Fibroblast of peridontal ligament (primary cell): ENCODE data around the gene MRM2.
A peak's percentile ranks its signal among the peaks of the same experiment; 100 is the strongest.

Source experiments
- DNase-seq: peaks from one replicate; pipeline ENCODE4 v3.0.0-alpha.2; 2010; ENCODE audit errors: extremely low read depth

The MRM2 gene

DNA sequence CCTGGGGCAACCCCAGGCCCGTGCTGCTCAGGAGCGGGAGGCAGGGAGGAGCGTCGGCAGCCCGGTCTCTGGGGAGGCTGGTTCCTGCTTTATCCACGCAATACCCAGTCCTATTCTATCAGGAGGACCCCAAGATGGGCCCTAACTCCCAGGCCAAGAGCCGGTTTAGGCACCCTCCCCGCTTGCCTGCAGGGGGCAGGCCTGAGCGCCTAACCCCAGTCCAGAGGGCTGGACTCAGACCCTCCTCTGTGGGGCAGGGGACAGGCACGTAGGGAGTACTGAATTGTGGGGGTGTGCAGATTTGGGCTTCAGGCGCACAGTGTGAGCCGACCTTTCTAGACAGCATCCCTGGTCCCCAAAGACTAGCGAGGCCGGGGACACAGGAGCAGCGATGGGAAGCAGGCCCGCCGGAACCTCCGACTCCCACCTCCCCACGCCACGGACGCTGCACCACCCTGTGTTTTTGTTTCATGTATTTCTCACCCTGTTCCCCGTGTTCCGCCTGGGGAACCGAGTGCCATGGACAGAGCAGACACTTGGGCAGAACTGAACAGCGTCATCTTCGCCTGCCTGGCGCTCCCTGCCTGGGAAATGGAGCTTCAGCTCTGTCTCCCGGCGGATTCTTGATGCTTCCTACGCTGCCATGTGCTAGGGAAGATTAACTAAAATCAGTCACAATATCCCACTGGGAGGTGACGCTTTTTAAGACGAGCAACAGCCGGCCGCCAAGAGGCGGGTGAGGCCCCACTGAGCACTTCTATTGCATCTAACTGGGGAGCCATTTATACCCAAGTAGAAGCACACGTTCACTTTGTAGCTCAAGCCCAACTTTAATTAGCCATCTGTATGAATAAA, 5.4 kb upstream of the MRM2 start:
- no peak for DNase-seq

DNA sequence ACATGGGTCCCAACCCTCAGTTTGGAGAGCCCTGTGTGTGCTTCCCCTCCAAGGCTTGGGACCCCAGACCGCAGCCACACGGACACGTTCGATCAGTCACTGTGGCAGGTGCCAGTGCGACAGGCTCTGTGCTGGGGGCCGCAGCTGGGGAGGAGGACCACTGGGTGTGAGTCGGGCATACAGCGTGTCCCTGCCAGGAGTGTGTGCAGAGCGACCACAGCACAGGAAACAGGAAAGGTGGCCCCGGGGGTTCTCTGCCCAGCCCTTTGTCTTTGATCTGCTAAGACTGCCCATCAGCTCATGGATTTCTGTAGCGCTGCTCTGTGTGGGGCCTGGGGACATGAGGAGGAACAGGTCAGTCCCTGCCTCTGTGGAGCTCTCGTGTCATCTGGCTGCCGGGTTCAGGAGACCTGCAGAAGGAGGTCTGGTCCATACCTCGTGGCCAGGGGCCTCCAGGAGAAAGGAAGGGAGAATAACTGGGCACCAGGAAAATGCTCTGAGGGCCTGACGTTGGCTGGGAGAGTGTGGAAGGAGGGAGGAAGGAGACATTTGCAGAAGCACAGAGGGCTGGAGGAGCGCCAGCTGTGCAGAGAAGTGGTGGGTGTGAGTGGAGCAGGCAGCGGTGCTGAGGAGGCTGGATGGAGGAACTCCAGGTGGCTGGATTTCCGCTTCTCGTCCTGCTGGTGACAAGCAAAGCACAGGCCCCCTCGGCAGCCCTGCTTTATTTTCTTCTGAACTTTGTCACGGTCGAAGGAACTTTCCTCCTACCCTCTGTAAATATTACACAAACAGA, 4.1 kb upstream of the MRM2 start:
- DNase-seq: no peak

DNA sequence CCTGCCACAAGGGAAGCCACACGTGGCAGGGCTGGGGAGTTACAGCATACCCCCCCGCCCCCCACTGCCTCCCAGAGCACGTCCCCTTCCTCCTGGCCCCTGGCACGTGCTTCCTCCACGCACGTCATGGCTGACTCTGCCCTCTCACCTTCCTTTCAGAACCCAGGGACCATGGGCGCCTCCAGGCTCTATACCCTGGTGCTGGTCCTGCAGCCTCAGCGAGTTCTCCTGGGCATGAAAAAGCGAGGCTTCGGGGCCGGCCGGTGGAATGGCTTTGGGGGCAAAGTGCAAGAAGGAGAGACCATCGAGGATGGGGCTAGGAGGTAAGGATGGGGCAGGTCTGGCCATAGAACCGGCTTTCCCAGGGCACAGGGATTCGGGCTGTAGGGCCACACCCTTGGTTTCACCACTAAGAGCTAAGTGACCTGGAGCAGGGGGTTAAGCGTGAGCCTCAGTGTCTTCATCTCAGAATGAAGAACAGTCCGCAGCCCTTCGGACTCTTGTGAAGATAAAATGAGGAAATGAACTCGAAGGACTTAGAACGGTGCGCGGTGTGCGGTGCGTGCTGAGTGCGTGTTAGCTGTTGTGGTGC, 2.5 kb upstream of the MRM2 start:
- no peak for DNase-seq

DNA sequence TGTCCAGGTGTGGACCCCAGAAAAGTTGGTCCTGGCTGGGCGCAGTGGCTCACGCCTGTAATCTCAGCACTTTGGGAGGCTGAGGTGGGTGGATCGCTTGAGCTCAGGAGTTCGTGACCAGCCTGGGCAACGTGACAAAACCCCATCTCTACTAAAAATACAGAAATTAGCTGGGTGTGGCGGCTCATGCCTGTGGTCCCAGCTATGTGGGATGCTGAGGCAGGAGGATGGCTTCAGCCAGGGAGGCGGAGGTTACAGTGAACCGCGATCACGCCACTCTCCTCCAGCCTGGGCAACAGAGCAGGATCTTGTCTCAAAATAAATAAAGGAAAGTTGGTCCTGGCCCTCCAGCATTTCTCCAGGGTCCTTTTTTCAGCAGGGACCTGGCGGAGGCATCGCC, 1.5 kb upstream of the MRM2 start:
- peak; percentile 55 for DNase-seq

DNA sequence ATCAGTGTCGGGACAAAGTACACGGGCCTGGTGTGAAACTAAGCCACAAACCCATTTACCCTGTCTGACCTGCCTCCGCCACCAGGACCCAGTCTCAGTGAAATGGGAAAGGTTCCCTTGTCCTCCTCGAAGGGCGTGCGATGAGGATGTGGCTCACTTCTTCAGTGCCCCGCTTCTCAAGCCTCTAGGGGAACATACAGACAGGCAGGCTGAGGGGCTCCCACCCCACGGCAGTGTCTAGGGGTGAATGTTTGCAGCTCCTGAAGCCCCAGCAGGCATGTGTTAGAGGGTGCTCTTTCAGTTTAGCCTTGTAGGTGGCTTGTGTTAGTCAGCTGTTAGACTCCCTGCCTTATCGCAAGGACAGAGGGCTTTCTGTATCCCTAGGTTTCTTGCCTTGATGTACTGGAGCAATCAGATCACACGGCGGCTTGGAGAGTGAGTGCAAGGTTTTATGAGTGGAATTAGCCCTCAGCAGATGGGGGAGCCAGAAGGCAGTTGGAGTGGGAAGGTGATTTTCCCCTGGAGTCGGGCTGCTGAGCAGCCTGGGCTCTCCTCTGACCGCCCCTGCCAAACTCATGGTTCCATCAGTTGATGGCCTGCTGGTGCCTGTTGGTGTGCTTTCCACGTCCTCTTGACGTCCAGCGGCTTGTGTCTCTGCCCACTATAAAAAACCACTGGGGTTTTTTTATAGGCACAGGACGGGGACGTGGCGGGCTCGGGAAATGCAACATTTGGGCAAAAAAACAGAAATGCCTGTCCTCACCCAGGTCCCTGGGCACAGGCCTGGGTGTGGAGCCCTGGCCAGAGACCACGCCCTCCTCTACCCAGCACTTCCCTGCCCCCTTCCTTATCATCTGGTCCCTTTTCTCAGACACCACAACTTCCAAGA, 780 bp upstream of the MRM2 start:
- peak; percentile 21 for DNase-seq

DNA sequence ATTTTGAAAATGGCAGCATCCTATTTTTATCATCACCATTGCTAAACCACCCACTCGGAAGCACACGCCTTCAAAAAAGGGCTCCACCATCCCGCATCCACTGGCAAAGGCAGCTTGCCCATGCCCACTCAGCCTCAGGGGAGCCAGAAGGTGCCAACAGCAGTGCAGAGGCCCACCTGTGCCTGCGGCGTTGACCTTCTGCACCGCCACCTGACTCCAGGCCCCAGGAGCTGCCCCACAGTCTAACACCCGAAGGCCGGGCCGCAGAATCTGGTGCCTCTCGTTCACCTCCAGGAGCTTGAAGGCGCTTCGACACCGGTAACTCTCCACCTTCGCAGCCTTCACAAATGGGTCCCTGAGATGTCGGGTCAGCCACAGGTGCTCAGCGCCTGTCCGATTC, 2.8 kb downstream of the MRM2 start:
- DNase-seq: no peak

DNA sequence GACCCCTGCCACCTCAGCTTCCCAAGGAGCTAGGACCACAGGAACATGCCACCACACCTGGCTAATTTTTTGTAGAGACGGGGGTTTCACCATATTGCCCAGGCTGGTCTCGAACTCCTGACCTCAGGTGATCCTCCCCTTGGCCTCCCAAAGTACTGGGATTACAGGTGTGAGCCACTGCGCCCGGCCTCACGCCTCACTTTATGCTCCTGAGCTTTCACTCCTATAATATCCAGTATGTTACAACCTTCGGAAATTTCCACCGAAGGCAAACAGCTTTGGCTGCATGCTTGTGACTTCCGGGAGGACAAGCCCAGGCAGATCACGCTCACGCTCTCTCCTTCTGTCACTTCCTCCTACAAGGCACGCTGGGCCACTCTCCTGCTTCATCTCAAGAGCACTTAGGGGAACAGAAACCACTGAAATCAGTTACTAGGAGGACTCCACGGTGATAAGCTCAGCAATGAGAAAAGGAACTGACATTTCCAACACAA, 4.8 kb downstream of the MRM2 start:
- DNase-seq: no peak

DNA sequence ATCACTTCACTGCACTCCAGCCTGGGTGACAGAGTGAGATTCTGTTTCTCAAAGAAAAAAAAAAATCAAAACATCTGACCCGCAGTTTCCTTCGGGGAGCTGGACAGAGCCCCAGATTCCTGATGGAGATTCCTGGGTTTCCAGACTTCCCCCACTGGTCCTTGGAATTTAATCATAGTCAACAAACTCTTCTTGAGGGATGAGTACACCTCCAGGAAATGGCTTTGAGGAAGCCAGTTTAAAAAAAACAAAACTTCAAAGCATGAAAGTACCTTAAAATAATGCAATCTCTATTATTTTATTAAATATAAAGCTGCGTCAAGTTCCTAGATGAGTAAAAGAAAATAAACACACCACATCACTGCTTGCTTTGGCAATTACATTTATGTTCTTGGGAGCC, 8.1 kb downstream of the MRM2 start:
- DNase-seq: peak; percentile 16

DNA sequence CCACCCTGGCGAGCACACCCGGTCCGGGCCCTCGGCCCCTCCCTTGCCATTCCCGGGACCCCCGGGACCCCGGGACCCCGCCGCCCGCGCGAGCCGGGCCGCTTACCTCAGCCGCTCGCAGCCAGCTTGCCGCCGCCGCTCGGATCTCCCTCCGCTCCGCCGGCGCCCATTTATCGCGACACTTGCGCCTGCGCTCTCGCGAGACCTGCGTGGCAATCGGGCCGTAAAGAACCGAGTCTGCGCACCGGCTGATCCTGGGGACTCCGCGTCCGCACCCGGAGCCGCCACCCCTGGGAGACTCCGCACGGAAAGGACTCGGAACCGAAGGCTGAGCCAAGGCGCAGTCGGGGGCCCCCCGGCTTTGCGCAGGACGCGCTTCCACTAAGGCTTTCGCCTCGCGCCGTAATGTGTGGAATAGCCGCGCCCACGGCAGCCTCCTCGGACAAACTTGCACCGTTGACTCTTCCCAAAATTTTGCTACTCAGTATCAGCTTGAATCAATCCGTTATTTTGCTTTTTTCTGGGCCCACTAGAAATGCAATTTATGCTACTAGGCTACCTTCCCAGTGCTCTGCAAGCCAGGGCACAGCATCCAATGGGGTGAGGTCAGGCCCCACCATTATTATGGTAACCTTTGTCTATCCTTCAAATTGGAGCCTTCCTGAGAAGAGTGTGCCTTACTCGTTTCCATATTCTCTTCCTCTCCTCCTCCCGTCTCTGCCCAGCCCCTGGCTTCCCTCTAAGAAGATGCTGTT, 9.1 kb downstream of the MRM2 start, which contains the start of gene MAD1L1:
TSS of gene MAD1L1 (minus strand) at position 180 of the 755 bp plus-strand sequence. CDS start 2,812 bp downstream, outside the sequence.
- DNase-seq: peak; percentile 88

DNA sequence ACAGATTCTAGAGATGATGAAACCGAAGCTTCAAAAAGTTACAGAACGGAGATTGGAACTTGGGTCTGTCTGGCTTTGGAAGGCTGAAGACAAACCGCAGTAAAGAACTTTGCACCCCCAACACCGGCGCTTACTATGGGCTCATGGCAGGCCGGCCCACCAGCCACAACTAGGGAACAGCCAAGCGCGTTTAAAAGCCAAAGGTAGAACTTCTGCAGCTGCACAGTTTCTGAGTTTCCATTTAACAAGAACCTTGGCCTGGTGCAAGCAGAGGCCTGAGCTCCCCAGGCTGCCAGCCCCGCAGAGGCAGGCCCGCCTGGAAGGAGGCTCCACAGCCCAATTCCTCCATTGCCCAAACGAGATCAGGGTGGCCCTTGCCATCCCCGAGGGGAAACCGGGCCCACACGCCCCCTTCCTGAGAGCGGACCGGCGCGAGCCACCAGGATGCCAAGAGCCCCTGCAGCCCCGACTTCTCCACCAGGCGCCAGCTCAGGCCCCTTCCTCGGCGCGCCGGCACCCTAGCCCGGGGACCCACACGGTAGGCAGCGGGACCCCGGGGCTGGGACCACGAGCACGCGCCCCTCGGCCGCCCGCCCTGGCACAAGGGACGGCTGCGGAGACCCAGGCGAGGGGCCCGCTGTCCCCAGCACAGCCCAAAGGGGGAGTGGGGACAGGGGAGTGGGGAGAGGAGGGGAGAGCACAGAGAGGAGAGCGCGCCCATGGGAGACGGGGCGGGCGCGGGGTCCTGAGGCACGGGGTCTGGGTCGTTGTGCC, 9.8 kb downstream of the MRM2 start:
- peak; percentile 10 for DNase-seq

DNA sequence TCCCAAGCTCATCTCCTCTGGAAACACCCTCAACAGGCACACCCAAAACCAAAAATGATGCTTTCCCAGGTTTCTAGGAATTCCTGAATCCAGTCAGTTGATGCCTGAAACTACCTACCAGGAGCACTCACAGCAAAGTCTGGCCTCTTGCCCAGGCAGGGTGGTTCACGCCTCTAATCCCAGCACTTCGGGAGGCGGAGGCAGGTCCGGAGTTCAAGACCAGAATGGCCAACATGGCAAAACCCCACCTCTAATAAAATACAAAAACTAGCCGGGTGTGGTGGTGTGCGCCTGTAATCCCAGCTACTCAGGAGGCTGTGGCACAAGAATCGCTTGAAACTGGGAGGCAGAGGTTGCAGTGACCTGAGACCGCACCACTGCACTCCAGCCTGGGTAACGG, 11.1 kb downstream of the MRM2 start:
- DNase-seq: no peak

DNA sequence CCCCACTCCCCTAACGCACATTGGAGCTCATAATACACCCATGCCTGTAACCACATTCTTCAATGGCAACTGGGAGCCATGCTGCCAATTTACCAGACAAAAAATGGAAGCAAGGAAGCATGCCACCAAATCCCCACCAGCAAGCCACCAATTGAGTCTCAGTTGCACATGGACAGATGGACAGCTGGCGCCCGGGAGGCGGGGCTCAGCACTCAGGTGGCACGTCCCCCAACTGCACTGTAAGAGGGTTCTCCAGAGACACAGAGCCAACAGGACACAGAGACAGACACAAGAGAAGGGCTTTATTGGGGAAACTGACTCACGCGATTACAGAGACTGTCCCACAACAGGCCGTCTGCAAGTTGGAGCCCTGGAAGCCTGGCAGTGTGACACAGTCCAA, 11.8 kb downstream of the MRM2 start:
- DNase-seq: no peak

DNA sequence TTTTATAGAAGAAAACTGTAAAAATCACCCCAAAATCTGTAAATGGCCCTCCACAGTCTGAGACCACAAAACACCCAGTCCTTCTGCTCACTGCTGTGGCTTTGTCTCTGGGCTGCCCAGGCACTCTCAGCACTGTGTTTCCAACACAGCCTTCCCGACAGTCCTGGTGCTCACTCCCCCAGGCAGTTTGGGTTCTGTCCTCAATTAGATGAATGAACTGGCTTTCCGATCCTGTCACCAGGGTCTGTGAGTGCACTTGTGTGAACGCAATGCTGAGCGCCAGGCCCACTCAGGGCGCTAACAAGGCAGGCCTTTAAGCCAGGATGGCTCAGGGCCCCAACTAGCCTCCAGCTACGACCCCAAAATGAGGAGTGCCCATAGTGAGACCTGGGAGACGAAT, 12.5 kb downstream of the MRM2 start:
- DNase-seq: no peak

DNA sequence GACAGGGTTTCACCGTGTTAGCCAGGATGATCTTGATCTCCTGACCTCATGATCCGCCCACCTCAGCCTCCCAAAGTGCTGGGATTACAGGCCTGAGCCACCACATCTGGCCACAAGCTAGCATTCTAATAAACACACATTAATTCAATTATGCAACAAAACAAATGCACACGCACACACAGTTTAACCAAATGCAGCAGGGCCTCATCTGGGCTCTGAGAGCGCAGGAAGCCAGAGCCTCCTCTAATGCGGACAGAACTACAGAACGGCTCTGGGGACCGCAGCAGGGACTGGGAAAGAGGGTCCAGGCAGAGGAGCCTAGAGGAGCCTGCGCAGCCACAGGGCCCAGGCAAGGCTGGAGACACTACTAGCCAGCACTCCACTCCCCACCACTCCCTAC, 13.1 kb downstream of the MRM2 start:
- DNase-seq: no peak

DNA sequence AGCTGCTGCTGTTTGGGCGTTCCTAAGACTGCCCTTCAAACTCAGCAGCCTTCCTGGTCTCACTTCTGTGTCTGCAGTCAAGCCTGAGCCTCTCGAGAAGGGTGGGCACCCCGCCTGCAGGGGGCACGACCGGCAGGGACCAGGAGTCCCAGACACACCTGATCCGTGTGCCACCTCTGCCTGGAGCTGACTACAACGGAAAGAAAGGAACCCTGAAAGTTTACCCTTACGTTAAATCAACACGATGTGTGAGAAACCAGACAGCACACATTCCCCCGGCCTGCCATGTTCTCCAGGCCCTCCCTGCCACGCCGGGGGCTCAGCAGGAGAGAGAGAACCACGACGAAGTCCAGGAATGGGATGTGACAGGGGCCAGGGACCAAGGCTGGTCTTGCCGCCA, 14.3 kb downstream of the MRM2 start:
- no peak for DNase-seq

DNA sequence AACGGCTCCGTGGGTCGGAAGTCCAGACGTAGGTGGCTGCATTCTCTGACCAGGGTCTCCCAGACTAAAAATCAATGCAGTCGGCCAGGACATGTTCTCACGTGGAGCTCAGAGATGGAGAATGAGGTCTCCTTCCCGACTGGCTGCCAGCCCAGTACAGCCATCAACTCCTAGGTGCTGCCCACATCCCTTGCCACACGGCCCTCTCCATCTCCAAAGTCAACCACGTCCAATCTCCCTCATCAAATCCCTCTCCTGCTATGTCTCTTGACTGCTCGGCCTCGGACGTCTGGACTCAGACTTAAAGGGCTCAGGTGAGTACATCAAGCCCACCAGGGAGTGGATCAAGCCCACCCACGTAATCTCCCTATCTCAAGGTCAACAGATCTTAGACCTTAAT, 16.2 kb downstream of the MRM2 start:
- no peak for DNase-seq

DNA sequence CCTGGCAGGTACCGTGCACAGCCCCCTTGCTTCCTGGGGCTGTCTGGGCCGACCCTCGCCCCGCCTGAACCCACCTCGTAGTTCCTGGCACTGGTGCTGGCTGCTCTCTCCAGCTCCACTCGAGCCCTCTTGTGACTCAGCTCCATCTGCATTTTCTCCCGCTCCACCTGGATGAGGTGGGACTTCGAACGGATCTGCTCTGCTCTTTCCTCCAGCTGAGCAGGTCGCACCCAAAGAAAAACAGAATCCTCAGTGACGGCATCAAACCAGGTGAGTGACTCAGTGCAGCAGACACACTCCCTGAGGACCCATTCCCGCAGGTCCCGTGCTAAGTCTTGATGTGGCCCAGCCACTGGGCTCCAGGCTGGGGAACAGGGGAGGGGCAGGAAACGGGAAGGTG, 16.7 kb downstream of the MRM2 start:
- DNase-seq: no peak

DNA sequence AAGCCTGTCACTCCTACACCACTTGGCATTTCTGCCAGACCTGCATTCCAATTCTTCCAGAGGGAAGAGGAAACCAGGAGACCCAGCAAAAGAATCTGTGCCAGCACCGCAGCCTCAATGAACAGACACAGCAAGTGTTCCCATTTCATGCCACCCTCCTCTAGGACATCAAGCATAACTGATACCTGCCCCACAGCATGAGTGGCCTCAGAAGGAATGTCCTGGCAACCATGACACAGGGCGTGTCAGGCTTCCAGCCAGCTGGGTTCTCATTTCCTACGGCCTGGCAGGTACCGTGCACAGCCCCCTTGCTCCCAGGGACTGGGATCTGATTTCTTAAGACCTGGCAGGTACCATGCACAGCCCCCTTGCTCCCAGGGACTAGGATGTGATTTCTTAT, 17.1 kb downstream of the MRM2 start:
- DNase-seq: no peak

DNA sequence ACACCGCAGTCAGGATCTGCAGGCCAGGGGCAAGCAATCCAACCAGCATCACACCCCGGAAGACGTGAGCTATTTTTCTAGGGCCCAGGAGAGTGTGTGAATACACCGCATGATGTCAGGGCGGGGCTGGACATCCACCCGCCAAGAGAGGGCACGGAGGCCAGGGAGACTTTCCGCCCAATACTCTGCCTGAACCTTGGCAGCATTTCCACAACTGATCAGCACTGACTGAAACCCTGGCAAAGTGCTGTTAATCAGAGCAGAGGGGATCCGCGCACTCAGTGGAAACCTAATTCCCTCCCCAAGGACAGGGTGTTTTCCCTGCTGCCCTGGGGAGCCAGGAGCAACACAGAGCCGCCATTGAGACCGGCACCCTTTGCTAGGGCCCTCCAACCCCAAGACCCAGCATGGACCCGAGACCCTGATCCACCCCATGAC, 17.5 kb downstream of the MRM2 start:
- DNase-seq: no peak

DNA sequence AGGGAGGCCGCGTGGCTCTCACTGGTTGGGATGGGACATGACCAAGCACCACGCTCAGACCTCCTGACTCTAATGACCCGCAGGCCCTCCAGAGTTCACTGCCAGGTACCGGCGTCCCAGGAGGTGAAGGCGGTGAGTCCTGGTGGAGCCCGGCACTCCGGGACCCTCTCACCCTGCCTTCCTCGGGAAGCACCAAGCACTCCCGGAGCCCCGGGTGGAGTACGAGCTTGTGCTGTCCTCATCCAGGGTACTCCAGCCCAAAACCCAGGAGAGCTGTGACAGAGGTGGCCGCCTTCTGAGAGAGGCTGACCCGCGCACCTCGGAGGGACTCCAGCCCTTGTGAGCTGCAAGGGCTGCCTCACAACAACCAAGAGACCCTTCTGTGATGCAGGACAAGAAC, 18.7 kb downstream of the MRM2 start:
- DNase-seq: no peak
